IPS-18c (cell line): ENCODE data around the gene TLL2.
"Not testable (repeated sequence)": the region's sequence is repeated elsewhere in the genome, so short reads cannot be mapped to it uniquely, and the experiment has no call there.

Experiments
- H3K4me3 ChIP-seq: 2 replicates; pipeline ENCODE4 v1.7.0; 2013; ENCODE audit warnings: low read depth, mild to moderate bottlenecking, low read length, moderate library complexity; ENCODE audit not compliant: insufficient read depth
- H3K9me3 ChIP-seq: one replicate; pipeline ENCODE4 v1.6.1; 2013; ENCODE audit warnings: mild to moderate bottlenecking, low read length, moderate library complexity; ENCODE audit not compliant: control insufficient read depth, insufficient read depth

Gene TLL2

DNA sequence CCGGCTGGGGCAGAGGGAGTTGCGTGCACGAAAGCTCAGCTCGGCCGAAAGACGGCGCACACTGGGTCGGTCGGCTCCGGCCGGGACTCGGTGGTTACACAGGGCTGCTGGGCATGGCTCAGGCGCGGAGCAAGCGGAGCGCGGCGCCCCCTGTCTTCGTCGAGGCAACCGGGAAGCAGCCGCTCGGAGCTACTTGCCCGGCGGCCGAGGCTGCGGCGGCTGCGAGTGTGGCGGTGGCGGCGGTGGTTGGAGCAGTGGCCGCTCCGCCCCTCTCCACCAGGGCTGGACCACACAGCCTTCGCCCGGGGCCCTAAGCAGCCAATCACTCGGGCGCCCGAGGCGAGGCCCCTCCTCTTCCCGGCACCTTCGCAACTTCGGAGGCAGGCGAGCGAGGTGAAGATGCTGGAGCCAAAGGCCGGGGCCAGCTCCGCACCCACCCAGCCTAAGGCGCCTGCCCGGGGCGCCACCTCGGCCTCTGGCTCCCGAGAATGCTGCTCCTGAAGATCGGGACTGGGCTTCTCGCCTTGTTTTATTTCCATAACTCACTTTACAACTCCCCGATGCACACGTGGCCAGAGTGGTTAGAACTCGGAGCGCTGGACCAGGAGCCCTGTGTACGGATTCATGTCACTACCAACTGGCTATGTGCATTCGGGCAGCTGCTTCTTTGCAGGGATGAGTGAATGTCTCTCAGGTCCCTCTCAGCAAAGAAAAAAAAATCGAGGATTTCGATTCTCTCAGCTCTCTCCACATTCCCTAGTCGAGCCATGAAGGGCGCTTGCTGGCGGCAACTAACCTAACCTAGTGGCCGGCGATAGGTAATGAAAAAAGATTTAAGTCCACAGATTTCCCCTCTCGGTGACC, at the start of gene TLL2:
Gene TLL2, minus strand, starts transcription at position 229 of the 864 bp plus-strand sequence. CDS start 241 bp downstream, outside the sequence.
- H3K4me3 ChIP-seq, result peak within 1 kb of the TSS; percentile 65
- no peaks in the 10 kb centered on the region for H3K9me3 ChIP-seq

DNA sequence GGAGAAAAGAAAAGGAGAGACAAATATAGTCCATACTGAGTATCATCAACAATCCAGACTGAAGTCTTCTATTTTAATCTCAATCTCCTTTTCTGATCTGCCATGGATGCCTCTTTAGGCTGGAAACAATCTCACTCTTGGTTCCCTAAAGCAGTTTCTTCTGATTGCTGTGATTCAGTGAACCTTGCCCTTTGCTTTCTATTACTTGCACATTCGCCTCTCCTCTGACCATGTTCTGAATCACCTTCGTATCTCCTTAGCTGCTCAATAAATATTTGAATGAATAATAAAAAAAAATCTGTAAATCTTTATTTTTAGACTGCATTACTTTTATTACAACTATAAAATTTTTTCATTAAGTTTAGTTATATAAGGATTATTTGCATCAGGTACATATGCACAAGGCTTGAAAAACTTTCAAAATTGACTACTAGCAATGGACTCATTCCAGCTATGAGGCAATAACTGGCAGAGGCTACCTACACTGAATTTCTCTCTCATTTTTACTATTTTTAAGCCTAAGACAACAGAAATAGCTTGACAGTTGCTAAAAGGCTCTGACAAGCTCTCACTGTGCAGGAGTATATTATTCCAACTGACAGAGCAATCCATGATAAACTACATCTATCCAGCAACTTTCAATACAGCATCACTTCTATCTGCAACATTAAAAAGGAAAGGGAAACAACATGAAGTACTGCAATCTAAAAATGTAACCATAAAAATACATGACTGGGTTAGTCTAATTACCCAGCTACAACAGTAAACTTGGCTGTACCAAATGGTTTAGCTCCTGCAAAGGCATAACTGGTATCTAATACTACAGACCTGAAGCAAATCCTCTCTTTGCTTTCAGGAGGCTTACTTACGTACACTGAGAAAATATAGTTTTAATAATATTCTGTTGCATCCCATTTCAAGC, 47.5 kb upstream of the TLL2 start:
- Histone ChIP-seq H3K4me3 (no peak overlapping the region), H3K9me3 (no peaks in the 10 kb centered on the region)

DNA sequence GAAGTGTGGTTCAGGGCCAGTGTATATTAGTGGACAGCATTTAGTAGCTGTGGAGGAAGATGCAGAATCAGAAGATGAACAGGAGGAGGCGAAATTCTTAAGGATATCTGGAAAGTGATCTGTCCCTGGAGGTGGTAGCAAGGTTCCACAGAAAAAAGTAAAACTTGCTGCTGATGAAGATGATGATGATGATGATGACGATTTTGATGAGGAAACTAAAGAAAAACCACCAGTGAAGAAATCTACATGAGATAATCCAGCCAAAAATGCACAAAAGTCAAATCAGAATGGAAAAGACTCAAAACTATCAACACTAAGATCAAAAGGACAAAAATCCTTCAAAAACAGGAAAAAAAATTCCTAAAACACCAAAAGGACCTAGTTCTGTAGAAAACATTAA, 46.8 kb upstream of the TLL2 start:
- no peaks in the 10 kb centered on the region for H3K9me3 ChIP-seq
- no peak overlapping the region for H3K4me3 ChIP-seq

DNA sequence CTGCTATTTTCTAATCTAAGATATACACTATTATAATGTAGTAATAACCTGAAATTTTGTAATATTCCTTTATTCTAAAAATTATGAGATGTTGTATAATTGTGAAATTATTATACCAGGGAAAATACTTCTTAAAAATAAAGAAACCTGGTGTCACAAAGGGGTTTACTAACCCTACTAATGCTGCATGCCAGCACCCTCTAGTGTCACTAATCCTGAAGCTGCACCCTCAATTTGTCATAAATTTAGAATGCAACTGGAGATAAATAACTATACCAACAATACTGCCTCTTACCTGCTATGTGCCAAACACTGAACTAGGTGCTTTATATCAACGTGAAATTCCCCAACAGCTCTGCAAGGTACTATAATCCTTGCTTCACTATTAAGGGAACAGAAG, 42.3 kb upstream of the TLL2 start:
- no peaks in the 10 kb centered on the region for H3K9me3 ChIP-seq
- H3K4me3 ChIP-seq, result no peak overlapping the region

DNA sequence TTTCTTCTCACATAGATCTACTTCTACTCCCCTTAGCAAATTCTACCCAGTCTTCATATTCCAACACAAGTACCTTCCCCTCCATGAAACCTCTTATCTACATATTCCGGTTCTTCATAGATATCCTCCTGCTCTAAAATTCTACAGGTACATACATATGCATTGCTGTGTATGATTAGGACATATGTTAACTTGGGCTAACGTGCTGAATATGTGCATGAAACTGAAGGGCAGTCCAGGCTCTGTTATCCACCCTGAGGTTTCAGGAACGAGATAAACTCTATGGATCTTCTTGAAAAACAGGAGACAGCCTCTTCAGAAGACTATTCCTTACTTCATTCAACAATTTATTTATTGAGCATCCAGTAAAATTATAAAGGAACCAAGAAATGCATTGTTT, 41.6 kb upstream of the TLL2 start:
- H3K4me3 ChIP-seq, result no peak overlapping the region
- H3K9me3 ChIP-seq, result no peaks in the 10 kb centered on the region

DNA sequence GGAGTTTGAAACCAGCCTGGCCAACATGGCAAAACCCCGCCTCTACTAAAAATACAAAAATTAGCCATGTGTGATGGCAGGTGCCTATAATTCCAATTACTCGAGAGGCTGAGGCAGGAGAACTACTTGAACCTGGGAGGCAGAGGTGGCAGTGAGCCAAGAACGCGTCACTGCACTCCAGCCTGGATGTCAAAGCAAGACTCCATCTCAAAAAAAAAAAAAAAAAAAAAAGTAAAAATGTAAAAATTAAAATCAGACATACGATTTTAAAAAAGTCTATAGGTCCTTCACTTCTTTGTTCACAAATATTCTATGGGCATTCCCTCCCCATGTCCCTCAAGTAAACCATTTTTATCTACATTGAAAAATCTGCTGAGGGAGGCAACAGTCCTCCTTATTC, 34.9 kb upstream of the TLL2 start:
- Histone ChIP-seq H3K4me3 (no peak overlapping the region), H3K9me3 (no peaks in the 10 kb centered on the region)

DNA sequence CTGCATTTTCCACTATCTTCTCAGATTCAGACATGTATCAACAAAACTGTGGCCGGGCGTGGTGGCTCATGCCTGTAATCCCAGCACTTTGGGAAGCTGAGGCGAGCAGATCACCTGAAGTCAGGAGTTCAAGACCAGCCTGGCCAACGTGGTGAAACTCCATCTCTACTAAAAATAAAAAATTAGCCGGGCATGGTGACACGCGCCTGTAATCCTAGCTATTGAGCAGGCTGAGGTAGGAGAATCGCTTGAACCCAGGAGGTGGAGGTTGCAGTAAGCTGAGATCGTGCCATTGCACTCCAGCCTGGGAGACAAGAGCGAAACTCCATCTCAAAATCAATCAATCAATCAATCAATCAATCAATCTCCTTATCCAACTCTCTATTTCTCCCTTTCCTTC, 31.8 kb upstream of the TLL2 start:
- not testable (repeated sequence) for H3K4me3 ChIP-seq

DNA sequence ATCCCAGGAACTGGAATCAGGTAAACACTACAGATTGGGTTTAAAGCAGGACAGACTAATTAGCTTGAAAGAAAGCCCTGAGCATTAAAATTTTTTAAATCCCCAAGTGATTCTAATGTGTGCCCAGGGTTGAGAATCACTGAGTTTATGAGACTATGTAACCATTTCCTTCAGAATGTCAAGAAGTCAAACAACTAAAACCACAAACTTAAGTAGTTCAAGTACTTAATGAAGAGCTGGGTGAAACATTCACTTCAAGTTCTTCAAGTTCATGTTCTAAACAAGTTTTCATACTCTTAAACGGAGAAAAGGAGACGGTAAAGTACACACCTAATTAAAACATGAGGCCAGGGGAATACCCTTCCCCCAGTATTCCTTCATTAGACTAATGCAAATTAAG, 28.2 kb upstream of the TLL2 start:
- no peaks in the 10 kb centered on the region for H3K9me3 ChIP-seq
- H3K4me3 ChIP-seq, result no peak overlapping the region

More for the DNA sequence above, 31.8 kb upstream of the TLL2 start:
- H3K9me3 ChIP-seq, result not testable (repeated sequence)

DNA sequence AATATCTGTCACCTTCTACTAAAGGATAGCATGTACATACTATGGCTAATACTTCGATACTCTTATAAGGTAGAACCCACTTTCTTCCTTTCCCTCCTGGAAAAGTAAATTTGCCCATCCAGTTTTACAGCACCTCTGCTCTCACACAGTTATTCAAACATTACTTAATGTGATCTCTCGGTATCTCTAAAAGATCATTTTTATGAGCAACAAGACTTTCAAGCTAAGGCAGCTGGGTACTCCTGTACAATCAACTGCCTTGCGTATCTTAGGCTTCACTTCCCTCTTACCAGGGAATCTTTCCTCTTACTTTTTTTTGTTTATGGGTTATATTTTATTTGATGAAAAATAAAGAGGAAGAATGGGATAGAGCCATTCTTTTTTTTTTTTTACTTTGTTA, 26.5 kb upstream of the TLL2 start:
- Histone ChIP-seq H3K4me3 (no peak overlapping the region), H3K9me3 (no peaks in the 10 kb centered on the region)

DNA sequence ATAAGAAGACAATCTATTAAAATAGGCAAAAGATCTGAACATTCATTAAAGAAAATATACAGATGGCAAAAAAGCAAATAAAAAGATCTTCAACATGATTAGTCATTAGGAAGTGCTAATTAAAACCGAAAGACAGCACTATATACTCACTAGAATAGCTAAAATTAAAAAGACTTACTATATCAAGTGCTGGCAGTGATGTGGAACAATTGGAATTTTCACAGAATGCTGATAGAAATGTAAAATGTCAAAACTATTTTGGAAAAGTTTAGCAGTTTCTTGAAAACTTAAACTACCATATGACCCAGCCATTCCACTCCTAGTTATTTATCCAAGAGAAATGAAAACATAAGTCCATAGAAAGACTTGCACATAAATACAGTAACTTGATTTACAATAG, 25.0 kb upstream of the TLL2 start:
- no peak overlapping the region for H3K4me3 ChIP-seq
- no peaks in the 10 kb centered on the region for H3K9me3 ChIP-seq

DNA sequence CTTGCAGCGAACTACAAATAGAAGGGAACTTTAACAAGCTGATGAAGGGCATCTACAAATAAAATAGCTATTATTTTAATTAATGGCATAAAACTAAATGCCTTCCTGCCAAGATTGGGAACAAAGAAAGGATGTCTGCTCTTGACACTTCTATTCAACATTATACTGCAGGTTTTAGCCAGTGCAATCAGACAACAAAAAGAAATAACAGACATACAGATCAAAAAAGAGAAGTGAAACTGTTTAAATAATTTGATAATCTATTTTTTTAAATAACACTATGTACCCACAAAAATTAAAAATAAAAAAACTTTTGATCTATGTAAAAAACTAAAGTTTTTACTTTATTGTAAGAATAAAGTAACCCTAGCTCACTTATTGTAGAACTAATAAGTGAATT, 22.4 kb upstream of the TLL2 start:
- Histone ChIP-seq H3K4me3 (no peak overlapping the region), H3K9me3 (no peaks in the 10 kb centered on the region)

DNA sequence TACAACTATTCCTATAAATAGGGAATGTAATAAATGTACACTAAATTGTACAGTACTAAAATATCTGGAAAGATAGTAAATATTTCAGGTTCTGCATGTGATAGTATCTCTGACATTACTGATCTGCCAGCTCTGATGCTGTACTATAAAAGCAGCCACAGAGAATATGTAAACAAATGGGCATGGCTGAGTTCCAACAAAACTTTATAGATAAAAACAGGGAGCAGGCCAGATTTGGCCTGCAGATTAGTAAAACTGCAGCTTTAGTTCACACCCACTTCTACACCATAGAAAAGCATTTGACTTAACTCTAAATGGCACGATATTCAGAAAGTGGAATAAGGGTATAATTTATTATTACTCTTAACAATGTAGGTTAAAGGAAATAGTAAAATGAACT, 18.8 kb upstream of the TLL2 start:
- Histone ChIP-seq H3K9me3 (no peaks in the 10 kb centered on the region), H3K4me3 (no peak overlapping the region)

DNA sequence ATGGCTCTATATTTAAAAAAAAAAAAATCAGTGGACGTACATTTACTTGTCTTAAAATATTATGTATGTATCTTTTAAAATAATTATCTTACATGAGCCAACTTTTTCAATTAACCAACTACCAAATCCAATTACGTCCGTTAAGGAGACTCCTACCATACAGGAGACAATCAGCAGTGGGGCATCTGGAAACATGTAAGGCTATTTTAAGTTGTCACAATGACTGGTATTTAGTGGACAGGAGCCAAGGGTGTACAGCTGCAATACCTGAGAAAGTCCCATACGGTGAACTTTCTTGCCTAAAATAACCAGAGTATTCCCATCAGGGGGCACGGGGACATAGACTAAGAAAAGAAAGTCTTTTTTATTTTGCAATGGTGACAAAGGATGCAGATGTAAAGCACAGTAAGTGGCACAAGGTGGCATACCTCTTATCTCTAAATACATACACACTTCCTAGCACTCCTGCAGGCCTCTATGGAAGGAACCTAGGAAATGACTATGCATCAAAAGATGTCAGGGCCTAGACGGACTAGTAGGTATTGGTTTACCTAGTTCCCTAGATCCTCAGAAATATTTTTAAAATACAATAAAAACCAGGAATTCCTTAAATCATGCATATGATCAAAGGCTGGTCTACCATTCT, 16.0 kb upstream of the TLL2 start:
- Histone ChIP-seq H3K9me3 (no peaks in the 10 kb centered on the region), H3K4me3 (no peak overlapping the region)

DNA sequence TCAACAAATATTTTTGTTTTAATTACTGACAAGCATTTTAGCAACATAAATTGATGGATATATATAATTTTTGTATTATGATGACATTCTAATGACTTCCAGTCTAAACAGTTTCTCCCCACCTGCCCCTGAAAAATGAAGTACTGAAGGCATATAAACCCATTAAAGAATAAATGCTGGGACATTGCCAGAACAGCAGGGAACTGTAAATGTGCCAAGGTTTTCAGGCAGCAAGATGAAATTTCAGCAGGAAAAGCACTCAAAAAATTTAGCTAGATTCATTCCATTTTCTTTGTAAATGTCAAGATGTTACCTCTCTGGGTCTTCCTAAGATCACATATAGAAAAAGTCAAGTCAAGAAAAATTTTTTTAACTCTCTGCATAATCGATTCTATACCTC, 11.0 kb upstream of the TLL2 start:
- H3K4me3 ChIP-seq, result no peak overlapping the region
- H3K9me3 ChIP-seq, result no peaks in the 10 kb centered on the region

DNA sequence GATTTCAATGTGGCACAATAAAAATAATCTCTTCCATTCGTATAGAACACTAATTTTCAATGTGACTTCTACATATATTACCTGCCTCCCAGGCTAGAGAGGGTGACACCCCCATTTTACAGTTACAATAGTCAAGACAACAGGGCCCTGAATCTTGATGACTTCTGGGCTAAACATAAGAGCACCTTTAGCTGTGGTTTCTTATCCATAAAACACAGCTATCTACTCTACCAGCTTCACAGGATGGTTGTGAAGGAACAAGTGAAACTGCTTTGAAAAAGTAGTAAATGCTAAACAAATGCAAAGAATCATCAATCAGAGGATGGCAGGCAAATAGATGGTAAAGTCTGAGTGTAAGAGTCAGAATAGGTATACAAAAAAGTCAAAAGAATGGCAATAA, 3.6 kb upstream of the TLL2 start:
- H3K4me3 ChIP-seq, result no peak overlapping the region
- no peaks in the 10 kb centered on the region for H3K9me3 ChIP-seq

DNA sequence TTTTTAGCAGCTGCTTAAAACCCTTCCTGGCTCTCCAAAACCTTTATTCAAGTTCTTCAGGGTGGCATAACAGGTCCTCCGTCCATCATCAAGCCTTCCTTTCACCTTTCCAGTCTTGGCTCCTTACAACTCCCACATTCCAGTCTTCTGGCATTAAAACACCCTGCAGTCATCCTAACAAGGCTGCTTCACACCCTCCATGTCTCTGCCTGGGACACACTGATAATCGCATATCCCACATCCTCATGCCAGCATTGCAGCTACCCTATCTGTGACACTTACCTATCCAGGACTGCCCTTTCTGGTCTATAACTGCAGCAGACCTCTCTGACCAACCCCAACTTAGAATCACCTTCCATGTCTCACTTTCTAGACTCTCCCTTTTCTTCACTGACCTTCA, 2.6 kb upstream of the TLL2 start:
- no peak overlapping the region for H3K4me3 ChIP-seq
- H3K9me3 ChIP-seq, result no peaks in the 10 kb centered on the region

DNA sequence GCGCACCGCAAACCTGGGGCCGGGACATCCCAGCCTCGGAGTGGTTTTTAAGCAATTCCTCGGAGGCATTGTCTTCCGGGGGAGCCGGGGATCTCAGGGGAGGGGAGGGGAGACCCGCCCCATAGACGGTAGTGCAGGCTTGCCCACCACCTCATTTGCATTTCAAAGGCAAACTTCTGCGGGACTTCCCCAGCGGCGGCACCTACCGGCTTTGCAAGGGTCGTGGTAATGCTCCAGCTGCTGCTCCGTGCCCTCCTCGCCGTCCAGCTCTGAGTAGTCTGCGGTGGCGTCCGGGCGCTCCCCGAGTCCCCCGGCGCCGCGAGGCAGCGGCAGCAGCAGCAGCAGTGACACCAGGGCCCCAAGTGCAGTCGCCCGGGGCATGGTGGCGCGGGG, 425 bp downstream of the TLL2 start:
- Histone ChIP-seq H3K9me3 (no peaks in the 10 kb centered on the region), H3K4me3 (peak overlapping the region; percentile 65)
